GM12892 (cell line): ENCODE data around the gene CBFB.
"Not testable (repeated sequence)": the region's sequence is repeated elsewhere in the genome, so short reads cannot be mapped to it uniquely, and the experiment has no call there.

Source experiments
- DNase-seq: peaks from one replicate; pipeline ENCODE4 v3.0.0; 2011; ENCODE audit not compliant: insufficient read length
- FAIRE-seq: peaks from 2 replicates; lab custom pipeline; 2011; peaks lifted over from hg19 to GRCh38; lab: Jason Lieb, UNC
- POLR2A ChIP-seq: IDR thresholded peaks from 2 replicates; pipeline ENCODE4 v1.6.1; 2011; ENCODE audit warnings: low read depth, low read length, control low read depth
- POLR2AphosphoS5 ChIP-seq: IDR thresholded peaks from 2 replicates; pipeline ENCODE4 v1.6.1; 2011; ENCODE audit warnings: low read depth, low read length, control low read depth
- TAF1 ChIP-seq: IDR thresholded peaks from 2 replicates; pipeline ENCODE4 v1.6.1; 2011; ENCODE audit warnings: low read depth, mild to moderate bottlenecking, control low read depth, low read length, borderline replicate concordance

Gene CBFB

DNA sequence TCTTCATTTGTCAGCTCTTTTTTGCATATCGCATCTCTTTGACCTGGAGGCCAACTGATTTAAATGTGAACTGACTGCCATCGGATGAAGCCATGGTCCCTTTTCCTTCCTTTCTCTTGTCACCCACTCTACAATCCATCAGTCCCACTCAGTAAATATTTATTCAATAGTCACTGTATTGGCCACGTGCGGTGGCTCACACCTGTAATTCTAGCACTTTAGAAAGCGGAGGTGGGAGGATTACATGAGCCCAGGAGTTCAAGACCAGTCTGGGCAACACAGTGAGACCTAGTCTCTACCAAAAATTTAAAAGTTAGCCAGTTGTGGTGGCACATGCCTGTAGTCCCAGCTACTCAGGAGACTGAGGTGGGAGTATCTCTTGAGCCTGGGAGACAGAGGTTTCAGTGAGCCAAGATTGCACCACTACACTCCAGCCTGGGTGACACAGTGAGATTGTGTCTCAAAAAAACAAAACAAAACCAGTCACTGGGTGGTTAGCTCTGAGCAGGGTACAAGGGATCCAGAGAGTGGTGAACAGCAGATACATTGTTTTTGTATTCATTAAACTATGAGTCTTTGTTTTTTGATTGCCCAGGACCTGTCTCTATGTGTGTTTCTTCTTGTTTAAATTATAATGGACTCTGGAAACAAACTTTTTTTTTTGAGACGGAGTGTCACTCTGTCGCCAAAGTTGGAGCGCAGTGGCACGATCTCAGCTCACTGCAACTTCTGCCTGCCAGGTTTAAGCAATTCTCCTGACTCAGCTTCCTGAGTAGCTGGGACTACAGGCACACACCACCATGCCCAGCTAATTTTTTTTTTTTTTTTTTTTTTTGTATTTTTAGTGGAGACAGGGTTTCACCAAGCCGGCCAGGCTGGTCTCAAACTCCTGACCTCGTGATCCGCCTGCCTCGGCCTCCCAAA lies 87.7 kb downstream of the CBFB start:
- TF ChIP-seq POLR2AphosphoS5, result no peak
- TF ChIP-seq TAF1, result no peak
- no peak for TF ChIP-seq POLR2A
- no peak for DNase-seq
- FAIRE-seq, result no peak

- TF ChIP-seq POLR2AphosphoS5 (no peak), POLR2A (no peak), TAF1 (no peak)
- FAIRE-seq (no peak), DNase-seq (no peak)
Measured at GRCh38 chr16:67117716-67118115, 88.8 kb downstream of the CBFB start.

DNA sequence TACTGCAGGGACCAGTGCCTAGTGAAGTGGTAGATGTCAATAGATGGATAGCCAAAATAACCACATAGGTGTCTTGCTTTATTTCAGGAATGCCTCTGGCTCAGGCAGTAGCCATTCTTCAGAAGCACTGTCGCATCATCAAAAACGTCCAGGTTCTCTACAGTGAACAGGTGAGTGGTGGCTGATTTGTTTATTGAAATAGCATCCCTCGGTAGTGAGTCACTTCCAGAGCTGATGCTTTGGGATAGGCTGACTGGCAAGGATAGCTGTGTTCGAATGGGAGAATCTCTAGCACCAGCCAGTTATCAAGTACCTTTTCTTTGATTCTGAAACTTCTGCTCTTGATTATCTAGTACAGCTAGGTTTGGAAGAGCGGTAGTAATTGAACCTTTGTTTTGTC lies 91.1 kb downstream of the CBFB start:
- no peak for FAIRE-seq
- TF ChIP-seq POLR2AphosphoS5 (no peak), TAF1 (no peak), POLR2A (no peak)
- DNase-seq, result no peak

DNA sequence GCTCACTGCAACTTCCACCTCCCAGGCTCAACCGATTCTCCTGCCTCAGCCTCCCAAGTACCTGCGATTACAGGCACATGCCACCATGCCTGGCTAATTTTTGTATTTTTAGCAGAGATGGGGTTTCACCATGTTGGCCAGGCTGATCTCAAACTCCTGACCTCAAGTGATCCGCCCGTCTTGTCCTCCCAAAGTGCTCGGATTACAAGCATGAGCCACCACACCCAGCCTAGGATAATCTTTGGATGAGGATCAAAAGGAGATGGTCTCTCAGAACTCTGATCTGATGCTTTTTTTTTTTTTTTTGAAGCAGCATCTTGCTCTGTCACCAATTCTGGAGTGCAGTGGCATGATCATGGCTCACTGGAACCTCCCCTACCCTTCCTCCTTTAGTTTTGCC lies 93.8 kb downstream of the CBFB start:
- FAIRE-seq, DNase-seq: not testable (repeated sequence)

GRCh38 chr16:67128417-67128816 lies 99.5 kb downstream of the CBFB start:
- FAIRE-seq (no peak), DNase-seq (no peak)
- TF ChIP-seq TAF1 (no peak), POLR2AphosphoS5 (no peak), POLR2A (no peak)

DNA sequence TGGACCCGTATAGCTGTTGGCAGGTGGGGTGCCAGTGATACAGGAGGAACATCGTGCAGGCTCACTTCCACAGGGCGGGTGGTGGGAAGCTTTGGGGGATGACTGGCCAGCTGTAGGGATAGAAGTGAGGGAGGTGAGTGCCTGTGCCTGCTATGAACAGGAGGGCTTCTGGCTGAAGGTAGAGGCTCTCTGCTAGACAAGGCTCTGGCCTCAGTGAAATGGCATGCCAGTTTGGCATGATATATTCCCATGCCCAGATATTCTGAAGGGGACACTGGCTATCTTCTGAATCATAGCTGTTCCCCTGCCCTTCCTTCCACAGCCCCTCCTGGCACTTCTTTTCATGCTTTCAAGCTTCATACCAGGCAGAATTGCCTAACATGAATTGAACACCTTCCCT lies 99.9 kb downstream of the CBFB start:
- FAIRE-seq (no peak), DNase-seq (no peak)
- TF ChIP-seq TAF1 (no peak), POLR2A (no peak), POLR2AphosphoS5 (no peak)

DNA sequence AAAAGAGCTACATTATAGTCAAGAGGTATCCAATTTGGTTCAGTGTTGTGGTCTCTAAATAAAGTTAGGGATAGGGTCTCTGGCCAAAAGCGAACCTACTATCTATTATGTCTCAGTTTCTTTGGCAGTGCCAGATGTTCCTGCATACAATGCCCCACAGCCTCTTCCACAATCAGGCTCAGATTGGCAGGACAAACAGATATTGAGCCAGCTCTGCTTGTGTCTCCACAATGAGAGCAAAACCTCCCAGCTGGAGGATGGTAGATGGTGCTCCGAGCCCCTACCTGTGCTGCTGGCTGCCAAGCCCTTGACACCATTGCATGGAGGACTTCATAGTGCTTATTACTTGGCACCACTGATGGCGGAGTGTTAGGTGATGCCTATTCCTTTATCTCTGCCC lies 100.5 kb downstream of the CBFB start:
- TF ChIP-seq POLR2AphosphoS5 (no peak), POLR2A (no peak), TAF1 (no peak)
- DNase-seq (no peak), FAIRE-seq (no peak)

DNA sequence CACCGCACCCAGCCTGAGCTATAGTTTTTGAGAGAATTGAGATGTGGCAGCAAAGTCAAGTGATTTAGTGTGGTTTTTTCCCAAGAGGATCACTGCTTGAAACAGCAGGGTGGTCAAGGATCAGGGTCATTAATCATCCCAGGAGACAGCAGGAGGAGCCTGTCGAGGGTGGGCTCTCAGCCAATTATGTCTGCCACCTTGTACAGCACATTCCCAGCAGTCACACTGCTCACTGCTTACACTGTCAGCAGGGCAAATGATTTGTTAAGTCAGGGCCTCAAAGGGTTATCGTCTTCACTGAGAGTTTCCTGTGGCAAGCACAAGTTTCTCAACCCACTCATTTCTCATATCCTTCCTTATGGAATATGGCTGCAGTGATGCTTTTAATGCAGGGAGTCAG lies 108.7 kb downstream of the CBFB start:
- DNase-seq (no peak), FAIRE-seq (no peak)
- TF ChIP-seq TAF1 (no peak), POLR2AphosphoS5 (no peak), POLR2A (no peak)

DNA sequence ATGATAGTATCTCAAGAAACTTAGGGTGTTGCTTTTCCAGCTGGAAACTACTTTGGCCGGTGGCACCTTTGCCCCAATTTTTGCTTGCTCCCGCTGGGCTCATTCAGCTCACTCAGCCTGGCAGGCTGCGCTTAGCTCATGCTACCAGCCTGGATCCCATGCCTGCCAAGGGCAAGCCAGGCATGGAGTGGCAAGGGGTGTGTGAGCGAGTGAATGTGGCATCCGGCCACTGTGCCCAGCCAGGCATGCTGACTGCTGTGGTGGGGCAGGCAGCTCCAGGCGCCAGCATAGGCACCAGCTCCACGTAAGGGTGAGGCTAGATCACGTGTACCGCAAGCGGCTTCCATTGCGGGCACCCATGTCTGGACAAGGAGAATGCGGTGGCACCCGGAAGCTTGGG lies 112.4 kb downstream of the CBFB start:
- no peak for FAIRE-seq

GRCh38 chr16:67142342-67142741 lies 113.4 kb downstream of the CBFB start:
- DNase-seq (no peak), FAIRE-seq (no peak)
- TF ChIP-seq TAF1, result no peak
- TF ChIP-seq POLR2AphosphoS5, result no peak
- no peak for TF ChIP-seq POLR2A

More for the DNA sequence above, 112.4 kb downstream of the CBFB start:
- no peak for TF ChIP-seq TAF1
- TF ChIP-seq POLR2A, result no peak
- TF ChIP-seq POLR2AphosphoS5, result no peak
- no peak for DNase-seq

DNA sequence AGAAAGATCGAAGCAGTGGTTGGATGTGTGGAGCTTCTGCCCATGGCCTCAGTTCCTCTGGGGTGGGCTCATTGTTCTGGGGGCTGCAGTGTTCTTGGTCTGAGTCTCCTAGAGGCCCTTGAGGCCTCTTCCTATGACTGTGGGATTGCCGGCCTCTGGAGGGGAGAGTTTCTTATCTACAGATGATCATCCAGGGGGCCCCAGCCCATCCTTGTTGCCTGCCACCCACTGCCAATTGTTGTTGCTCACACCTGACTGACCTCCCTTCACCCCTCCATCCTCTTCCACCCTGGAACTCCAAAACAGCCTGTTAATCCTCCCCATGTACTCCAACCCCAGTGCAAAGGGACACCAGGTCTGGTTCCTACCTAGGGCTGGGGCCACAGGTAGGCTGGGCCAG lies 116.0 kb downstream of the CBFB start:
- TF ChIP-seq POLR2AphosphoS5, result no peak
- TF ChIP-seq TAF1, result no peak
- no peak for TF ChIP-seq POLR2A
- DNase-seq (no peak), FAIRE-seq (no peak)

GRCh38 chr16:67145746-67146145 lies 116.8 kb downstream of the CBFB start:
- TF ChIP-seq POLR2AphosphoS5 (no peak), POLR2A (no peak), TAF1 (no peak)
- FAIRE-seq (no peak), DNase-seq (no peak)
